Urothelium cell line (cell line): ENCODE measurements around the gene LAMC3.
"Not testable (repeated sequence)": the region's sequence is repeated elsewhere in the genome, so short reads cannot be mapped to it uniquely, and the experiment has no call there.

Experiments
- DNase-seq: peaks from one replicate; pipeline ENCODE4 v3.0.0; 2011; ENCODE audit warnings: low spot score, mixed read lengths
- FAIRE-seq: peaks from 2 replicates; lab custom pipeline; 2011; peaks lifted over from hg19 to GRCh38; lab: Jason Lieb, UNC

Gene LAMC3

GRCh38 chr9:131111854-131112311, 102.9 kb downstream of the LAMC3 start:
- DNase-seq (no peak), FAIRE-seq (no peak)

GRCh38 chr9:131112374-131113154, 103.6 kb downstream of the LAMC3 start:
- DNase-seq (peak; percentile 62), FAIRE-seq (no peak)

GRCh38 chr9:131113655-131114054, 104.7 kb downstream of the LAMC3 start:
- FAIRE-seq (no peak), DNase-seq (no peak)

- DNase-seq (no peak), FAIRE-seq (no peak)
Measured at GRCh38 chr9:131114084-131114535, 105.1 kb downstream of the LAMC3 start.

- not testable (repeated sequence) for FAIRE-seq, DNase-seq
Measured at GRCh38 chr9:131115360-131115742, 106.4 kb downstream of the LAMC3 start.

- FAIRE-seq = no peak
- DNase-seq = no peak
Measured at GRCh38 chr9:131116281-131117120, 107.5 kb downstream of the LAMC3 start.

- DNase-seq (no peak), FAIRE-seq (no peak)
Measured at GRCh38 chr9:131117121-131117761, 108.3 kb downstream of the LAMC3 start.

- no peak for FAIRE-seq
- no peak for DNase-seq
Measured at GRCh38 chr9:131117762-131118145, 108.8 kb downstream of the LAMC3 start.

- FAIRE-seq = no peak
- DNase-seq = no peak
Measured at GRCh38 chr9:131119600-131119999, 110.6 kb downstream of the LAMC3 start.

GRCh38 chr9:131120620-131121228, 111.8 kb downstream of the LAMC3 start:
- no peak for DNase-seq
- no peak for FAIRE-seq

- DNase-seq (no peak), FAIRE-seq (no peak)
Measured at GRCh38 chr9:131121346-131121745, 112.4 kb downstream of the LAMC3 start.

- FAIRE-seq (no peak), DNase-seq (no peak)
Measured at GRCh38 chr9:131122158-131122557, 113.2 kb downstream of the LAMC3 start.

GRCh38 chr9:131125038-131125287, 116.0 kb downstream of the LAMC3 start:
- no peak for FAIRE-seq

GRCh38 chr9:131125288-131126058, 116.5 kb downstream of the LAMC3 start, which contains the start of gene NUP214:
NUP214 (plus strand) TSS chr9:131125586; CDS start chr9:131125705, 119 bp downstream.
- FAIRE-seq = peak; percentile 85
- DNase-seq = peak; percentile 99

More at GRCh38 chr9:131125038-131125287, 116.0 kb downstream of the LAMC3 start:
- DNase-seq = no peak

GRCh38 chr9:131126059-131126426, 117.1 kb downstream of the LAMC3 start:
- FAIRE-seq (no peak), DNase-seq (no peak)

- FAIRE-seq = no peak
- DNase-seq = no peak
Measured at GRCh38 chr9:131129183-131129582, 120.2 kb downstream of the LAMC3 start.

- DNase-seq (no peak), FAIRE-seq (no peak)
Measured at GRCh38 chr9:131138676-131139075, 129.7 kb downstream of the LAMC3 start.

- no peak for FAIRE-seq
Measured at GRCh38 chr9:131140112-131140511, 131.1 kb downstream of the LAMC3 start.

GRCh38 chr9:131140550-131140949, 131.6 kb downstream of the LAMC3 start:
- FAIRE-seq (no peak), DNase-seq (no peak)

More at GRCh38 chr9:131140112-131140511, 131.1 kb downstream of the LAMC3 start:
- DNase-seq = no peak

- DNase-seq = no peak
- no peak for FAIRE-seq
Measured at GRCh38 chr9:131142160-131142559, 133.2 kb downstream of the LAMC3 start.
